HG02840 (cell line): ENCODE data around the gene RBM12.

Experiments
- ATAC-seq: cut with Tn5 transposase; IDR thresholded peaks from one replicate; pipeline ENCODE4 v1.9.1; 2021; ENCODE audit warnings: mild to moderate bottlenecking, moderate library complexity, moderate number of reproducible peaks; ENCODE audit not compliant: unreplicated experiment, low FRiP score

The RBM12 gene

GRCh38 chr20:35602851-35603495, 61.7 kb downstream of the RBM12 start:
- no peak for ATAC-seq

GRCh38 chr20:35601990-35602389, 62.7 kb downstream of the RBM12 start:
- ATAC-seq = no peak

GRCh38 chr20:35600993-35601973, 63.4 kb downstream of the RBM12 start:
- no peak for ATAC-seq

GRCh38 chr20:35600176-35600992, 64.3 kb downstream of the RBM12 start:
- ATAC-seq = no peak

- ATAC-seq = no peak
Measured at GRCh38 chr20:35599776-35600120, 65.0 kb downstream of the RBM12 start.
